ENCODE measurements around the gene CALN1.
"Not testable (repeated sequence)": the region's sequence is repeated elsewhere in the genome, so short reads cannot be mapped to it uniquely, and the experiment has no call there.

Gene CALN1

GRCh38 chr7:72408966-72409637, 3.0 kb downstream of the CALN1 start:
- no peak for DNase-seq (ENCODE audit: low spot score)

GRCh38 chr7:72406820-72407403, 5.2 kb downstream of the CALN1 start:
- no peak for DNase-seq (ENCODE audit: low spot score)

- DNase-seq (ENCODE audit: low spot score), result no peak
Observed at GRCh38 chr7:72405871-72406270, 6.3 kb downstream of the CALN1 start.

DNA sequence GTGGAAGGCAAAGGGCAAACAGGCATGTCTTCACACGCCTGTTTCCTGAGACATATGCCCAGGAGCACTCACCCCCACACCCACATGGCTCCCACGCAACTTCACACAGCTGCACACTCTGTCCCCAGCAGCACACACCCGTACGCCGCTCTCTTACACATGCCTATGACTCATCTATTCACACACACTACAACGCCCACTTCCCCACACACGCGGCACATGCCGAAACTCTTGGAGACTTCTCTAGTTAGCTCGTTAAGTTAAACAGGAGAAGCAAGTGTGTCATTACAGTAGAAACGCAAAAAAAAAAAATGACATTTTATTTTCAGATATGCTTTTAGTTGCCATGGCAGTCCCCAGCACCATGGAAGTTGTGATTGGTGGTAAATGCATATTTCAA, 6.7 kb downstream of the CALN1 start:
- no peak for DNase-seq (ENCODE audit: low spot score)

DNA sequence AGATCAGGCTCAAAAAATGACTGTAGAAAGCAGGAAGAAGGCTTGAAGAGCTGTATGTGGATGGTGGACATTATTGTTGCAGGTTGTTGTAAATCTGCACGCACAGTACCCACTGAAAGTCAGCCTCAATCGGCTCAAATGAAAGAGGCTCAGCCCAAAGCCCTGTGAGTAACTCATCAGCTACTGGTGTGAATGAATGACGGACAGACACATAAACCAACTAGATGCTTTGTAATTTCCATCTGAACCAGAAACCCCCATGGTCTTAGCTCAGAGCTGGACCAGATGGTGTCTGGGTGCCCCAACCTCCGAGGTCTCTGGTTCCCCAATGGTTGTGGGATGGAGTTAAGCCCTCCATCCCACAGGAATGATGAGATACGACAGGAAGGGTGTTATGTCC, 7.4 kb downstream of the CALN1 start:
- no peak for DNase-seq (ENCODE audit: low spot score)

DNA sequence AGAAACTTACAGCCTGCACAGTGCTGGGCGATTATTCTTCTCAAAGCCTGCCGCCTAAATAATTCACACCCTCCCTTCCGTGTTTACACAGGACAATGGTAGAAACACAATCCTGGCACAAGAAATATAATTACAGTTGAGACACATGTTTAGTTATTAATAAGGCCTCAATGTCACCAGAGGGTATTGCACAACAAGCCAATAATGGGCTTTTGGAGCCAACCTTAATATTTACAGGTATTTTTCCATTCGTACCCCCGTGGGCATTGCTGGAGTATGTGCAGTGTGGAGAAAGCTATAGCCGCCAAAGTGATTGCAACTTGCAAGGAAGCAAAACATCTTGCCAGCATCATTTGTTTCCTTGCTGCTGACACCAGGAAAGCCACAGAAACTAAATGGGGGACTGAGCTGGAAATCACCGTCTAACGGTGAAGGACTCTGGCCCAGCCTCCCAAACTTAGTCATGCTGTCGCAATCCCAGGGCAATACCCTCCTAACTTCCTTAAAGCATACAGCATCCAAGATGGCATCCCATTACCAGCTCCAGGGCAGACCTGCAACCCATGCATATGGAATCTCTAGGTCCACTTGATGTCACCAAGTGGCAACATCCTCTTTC, 8.6 kb downstream of the CALN1 start:
- no peak for DNase-seq (ENCODE audit: low spot score)

DNA sequence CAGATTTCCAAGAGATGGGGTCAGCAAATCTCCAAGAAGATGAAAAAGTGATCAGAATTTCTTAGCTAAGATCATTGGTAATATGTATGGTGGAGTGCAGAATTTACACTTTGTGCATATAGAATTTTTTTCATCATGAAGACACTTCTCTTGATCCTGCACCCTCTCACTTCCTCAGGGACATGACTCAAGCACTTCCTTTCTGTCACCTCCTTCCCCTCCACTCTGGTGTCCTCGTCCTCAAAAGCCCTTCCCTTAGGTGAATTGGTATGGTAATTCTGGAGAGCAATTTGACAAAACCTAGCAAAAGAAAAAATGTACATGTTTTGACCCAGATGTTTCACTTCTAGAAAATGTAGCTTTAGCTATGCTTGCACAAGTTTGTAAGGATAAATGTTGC, 18.1 kb downstream of the CALN1 start:
- no peak for DNase-seq (ENCODE audit: low spot score)

- DNase-seq (ENCODE audit: low spot score), result no peak
Observed at GRCh38 chr7:72391821-72392377, 20.2 kb downstream of the CALN1 start.

DNA sequence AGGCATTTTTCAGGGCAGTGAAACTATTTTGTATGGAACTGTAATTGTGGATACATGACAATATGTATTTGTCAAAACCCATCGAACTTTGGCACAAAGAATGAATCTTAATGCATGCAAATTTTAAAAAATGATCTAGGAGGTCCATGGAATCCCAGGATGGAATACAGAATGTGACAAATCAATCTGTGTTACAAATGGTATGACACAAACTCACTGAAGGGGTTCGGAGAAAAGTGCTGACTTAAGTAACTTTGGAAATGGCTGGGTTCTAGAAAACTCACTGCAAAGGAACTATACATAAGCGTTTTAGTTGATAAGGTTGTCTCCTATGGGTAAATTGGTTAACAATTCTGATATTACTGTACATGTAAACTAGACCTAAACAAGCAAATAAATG, 26.0 kb downstream of the CALN1 start:
- no peak for DNase-seq (ENCODE audit: low spot score)

GRCh38 chr7:72362246-72362645, 49.9 kb downstream of the CALN1 start:
- DNase-seq (ENCODE audit: low spot score), result no peak

DNA sequence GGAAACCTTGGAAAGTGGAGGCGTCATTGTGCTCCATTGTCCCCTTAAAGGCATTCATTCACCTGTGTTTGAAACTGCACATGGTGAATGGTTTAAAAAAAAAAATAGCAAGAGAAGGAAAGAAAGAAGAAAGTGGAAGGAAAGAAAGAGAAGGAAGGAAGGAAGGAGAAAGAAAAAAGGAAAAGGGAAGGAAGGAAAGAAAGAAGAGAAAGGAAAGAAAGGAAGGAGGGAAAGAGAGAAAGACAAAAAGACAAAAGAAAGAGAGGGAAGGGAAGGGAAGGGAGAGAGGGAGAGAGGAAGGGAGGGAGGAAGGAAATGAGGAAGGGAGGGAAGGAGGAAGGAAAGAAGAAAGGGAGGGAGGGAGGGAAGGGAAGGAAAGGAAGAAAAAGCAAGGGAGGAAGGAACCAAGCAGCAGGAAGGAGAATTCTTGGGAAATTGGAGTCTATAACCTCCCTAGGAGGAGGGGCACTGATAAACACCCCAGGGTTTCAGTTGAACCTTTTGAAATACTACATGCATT, 66.9 kb downstream of the CALN1 start:
- no peak for DNase-seq (ENCODE audit: low spot score)

DNA sequence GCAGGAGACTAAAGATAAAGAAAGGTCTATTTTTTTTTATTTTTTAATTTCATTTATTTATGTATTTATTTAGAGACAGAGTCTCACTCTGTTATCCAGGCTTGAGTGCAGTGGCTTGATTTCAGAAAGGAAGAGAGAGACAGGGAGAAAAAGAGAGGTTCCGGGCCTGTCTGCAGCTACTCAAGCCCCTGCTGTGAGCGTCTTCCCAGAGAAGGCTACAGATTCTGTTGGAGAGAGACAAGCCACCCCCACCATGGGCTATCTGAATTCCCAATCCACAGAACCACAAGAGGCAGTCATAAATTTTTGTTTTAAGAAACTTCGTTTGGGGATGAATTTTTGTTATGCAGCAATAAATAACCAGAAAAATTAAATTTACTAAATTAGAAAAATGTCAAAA, 68.1 kb downstream of the CALN1 start:
- no peak for DNase-seq (ENCODE audit: low spot score)

DNA sequence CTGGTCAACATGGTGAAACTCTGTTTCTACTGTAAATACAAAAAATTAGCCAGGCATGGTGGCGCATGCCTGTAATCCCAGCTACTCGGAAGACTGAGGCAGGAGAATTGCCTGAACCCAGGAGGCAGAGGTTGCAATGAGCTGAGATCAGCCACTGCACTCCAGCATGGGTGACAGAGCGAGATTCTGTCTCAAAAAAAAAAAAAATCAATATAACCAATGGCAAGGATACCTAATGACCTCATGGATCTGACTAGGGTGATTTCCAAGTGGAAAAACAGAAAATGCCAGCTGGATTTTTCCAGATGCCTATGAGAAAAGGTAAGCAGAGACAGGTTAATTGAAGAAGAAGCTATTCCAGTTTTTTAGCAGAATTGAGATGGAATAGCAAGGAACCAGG, 68.8 kb downstream of the CALN1 start:
- not testable (repeated sequence) for DNase-seq (ENCODE audit: low spot score)

DNA sequence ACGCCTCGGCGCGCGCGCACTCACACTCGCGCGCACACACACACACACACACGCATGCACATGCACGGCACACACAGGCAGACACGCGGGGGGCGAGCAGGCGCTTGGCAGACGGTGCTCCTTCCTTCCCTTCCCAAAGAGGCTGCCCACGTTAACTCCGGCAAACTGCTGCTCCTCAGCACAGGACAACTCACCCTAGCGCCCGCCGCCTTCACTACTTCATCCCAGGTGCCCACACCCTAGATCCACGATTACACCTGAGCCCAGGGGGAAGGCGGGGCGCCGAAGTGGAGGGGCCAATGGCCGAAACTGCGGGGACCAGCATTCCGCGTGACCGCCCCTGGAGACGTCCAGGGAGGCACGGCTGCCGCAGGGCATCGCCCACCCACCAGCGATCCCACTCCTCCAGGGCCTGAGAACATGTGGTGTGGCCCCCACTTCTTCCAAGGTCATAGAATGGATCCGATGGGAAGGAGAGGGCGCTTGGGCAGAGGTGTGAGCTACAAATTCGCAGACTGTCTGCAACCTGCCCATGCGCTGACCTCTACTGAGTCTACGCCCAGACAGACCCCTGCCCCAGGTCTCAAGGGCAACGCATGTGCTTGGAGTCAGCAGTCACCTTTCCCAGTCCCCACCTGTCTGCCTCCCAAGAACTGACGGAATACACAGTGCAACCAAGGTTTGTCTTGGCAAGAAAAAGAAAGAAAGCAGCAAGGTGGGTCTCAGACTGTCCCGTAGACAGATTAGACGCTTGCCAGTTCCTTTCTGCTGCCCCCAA, 74.6 kb downstream of the CALN1 start:
- no peak for DNase-seq (ENCODE audit: low spot score)

- DNase-seq (ENCODE audit: low spot score), result no peak
Observed at GRCh38 chr7:72336632-72337389, 75.3 kb downstream of the CALN1 start.

- DNase-seq (ENCODE audit: low spot score), result no peak
Observed at GRCh38 chr7:72336382-72336631, 75.8 kb downstream of the CALN1 start.

DNA sequence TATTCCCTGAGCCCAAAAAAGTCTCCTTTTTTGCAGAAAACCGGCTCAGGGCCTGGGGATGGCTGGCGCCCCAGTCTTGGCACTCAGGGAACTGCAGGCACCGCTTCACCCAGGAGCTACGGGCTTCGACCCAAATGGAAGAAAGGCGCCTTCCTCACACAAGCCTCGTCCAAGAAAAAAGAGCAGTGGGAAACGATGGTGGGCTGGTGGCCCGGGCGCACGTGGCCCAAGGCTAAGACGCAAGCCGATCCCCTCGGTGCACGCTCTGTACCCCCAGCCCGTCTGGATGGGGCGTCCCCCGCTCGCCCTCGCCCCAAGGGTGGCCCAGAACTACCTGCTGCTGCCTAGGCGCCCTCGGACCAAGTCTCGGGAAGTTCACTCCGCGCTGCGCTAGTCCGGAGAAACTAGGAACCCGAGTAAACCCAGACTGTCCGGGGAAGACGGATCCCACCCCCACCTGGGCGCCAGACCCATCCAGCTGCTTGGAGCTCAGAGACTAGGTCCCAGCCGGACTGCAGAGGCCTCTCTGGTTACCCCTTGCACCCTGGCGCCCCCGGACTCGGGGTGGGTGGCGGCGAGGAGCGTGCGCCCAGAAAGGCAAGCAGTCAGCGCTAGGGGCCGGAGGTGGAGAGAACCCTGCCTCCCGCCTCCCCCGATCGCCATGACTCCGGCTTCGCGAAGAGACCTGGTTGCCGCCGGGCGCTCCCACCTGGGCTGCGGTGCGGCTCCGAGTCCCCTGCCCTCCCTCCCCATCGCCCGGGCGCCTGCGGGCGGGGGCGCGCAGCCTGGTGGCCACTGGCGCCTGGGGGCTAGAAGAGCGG, 76.4 kb downstream of the CALN1 start:
- no peak for DNase-seq (ENCODE audit: low spot score)

DNA sequence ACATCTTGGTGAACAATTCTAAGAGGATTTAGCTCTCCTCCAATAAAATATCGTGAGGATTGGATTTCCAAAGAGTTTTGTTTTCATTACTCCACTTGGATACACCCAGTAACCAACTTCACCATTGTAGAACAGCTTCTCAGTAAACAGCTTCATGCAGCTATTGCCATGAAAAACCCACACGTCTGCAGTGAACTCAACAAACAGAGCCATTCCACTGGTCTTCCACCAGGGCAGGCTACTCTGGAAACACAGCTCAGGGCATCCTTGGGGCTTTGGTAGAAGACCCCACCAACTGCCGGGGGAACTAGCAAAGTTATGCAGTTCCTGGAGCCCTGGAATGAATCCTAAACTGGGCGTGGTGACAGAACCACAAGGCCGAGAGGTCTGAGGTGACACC, 77.4 kb downstream of the CALN1 start:
- no peak for DNase-seq (ENCODE audit: low spot score)

GRCh38 chr7:72334066-72334465, 78.1 kb downstream of the CALN1 start:
- no peak for DNase-seq (ENCODE audit: low spot score)

- no peak for DNase-seq (ENCODE audit: low spot score)
Observed at GRCh38 chr7:72326811-72327210, 85.3 kb downstream of the CALN1 start.

- no peak for DNase-seq (ENCODE audit: low spot score)
Observed at GRCh38 chr7:72326365-72326764, 85.8 kb downstream of the CALN1 start.

Measured in AG08396 (cell line).